Caco-2 (cell line): ENCODE measurements around the gene KDM1A. TPM values are rescaled to one million over a fixed set of nuclear protein-coding genes. Genes with fewer than 3 reads are reported as not detected.

Experiments used
- BruUV-seq: library from RNA; stranded (reverse); fragments of 400-500 nt; replicated peaks from 2 replicates; lab custom pipeline; 2021; lab: Mats Ljungman, UMichigan
- CTCF ChIA-PET: fragments of 300-600 bp; sonication (Branson Sonifier 250); formaldehyde crosslinking; loops from one replicate; lab custom pipeline; 2022; ENCODE audit warnings: antibody characterized with exemption; lab: Charles Lee
- POLR2A ChIA-PET: fragments of 300-600 bp; sonication (Branson Sonifier 250); formaldehyde crosslinking; loops from one replicate; lab custom pipeline; 2022; ENCODE audit warnings: antibody characterized with exemption; lab: Charles Lee
- DNase-seq, 2 experiments: peaks; one replicate each; pipeline versions ENCODE4 v3.0.0 to v3.0.0-alpha.2; 2020 to 2022
- H3K27me3 ChIP-seq: replicated peaks from 2 replicates; pipeline ENCODE4 v1.6.0; 2011; ENCODE audit warnings: low read length; ENCODE audit not compliant: control insufficient read depth, insufficient read depth
- H3K36me3 ChIP-seq: 2 replicates; pipeline ENCODE4 v1.5.1; 2011; ENCODE audit warnings: low read length; ENCODE audit not compliant: control insufficient read depth, insufficient read depth
- H3K4me1 ChIP-seq: fragments of 250-450 bp; sonication (Bioruptor Pico); 2 replicates; pipeline ENCODE4 v1.5.1; 2020; ENCODE audit warnings: mild to moderate bottlenecking
- H3K4me3 ChIP-seq: 2 replicates; pipeline ENCODE4 v1.5.1; 2011; ENCODE audit warnings: low read depth, mild to moderate bottlenecking, control low read depth, low read length
- H3K9me3 ChIP-seq: fragments of 250-450 bp; sonication (Bioruptor Pico); 2 replicates; pipeline ENCODE4 v1.5.1; 2020; ENCODE audit warnings: mild to moderate bottlenecking, moderate library complexity
- H3K27ac Mint-ChIP-seq: one replicate; pipeline ENCODE4 v1.8.0; 2022; ENCODE audit warnings: mixed read lengths; ENCODE audit not compliant: unreplicated experiment
- H3K27me3 Mint-ChIP-seq: one replicate; pipeline ENCODE4 v1.8.0; 2022; ENCODE audit warnings: mixed read lengths; ENCODE audit not compliant: insufficient read depth, unreplicated experiment
- H3K36me3 Mint-ChIP-seq: one replicate; pipeline ENCODE4 v1.8.0; 2022; ENCODE audit warnings: mild to moderate bottlenecking, mixed read lengths; ENCODE audit not compliant: insufficient read depth, unreplicated experiment
- H3K4me1 Mint-ChIP-seq: one replicate; pipeline ENCODE4 v1.8.0; 2022; ENCODE audit warnings: low read depth, mixed read lengths; ENCODE audit not compliant: unreplicated experiment
- H3K4me3 Mint-ChIP-seq: one replicate; pipeline ENCODE4 v1.8.0; 2022; ENCODE audit warnings: mild to moderate bottlenecking, moderate library complexity, mixed read lengths; ENCODE audit not compliant: unreplicated experiment
- H3K9me3 Mint-ChIP-seq: one replicate; pipeline ENCODE4 v1.8.0; 2022; ENCODE audit warnings: mixed read lengths; ENCODE audit not compliant: unreplicated experiment
- intact Hi-C: fragments of 100-400 bp; cut with micrococcal nuclease; formaldehyde crosslinking; loops from one replicate; pipeline ENCODE4 v1.10.0; 2022; ENCODE audit not compliant: unreplicated experiment
- microRNA-seq: library from miRNA; unstranded; fragments of <30 nt; microRNA quantifications from one replicate; pipeline ENCODE4 v1.2.0, GENCODE V29; 2022
- total RNA-seq: library from RNA; stranded (reverse); gene quantifications from 2 replicates; pipeline ENCODE4 v1.2.3, GENCODE V29; 2022
- TF ChIP-seq, protein P1 (sequence below), 2 experiments: fragments of 200-600 bp in 1 of 2; IDR thresholded peaks; 1 replicate in 1 of 2; 2 replicates in 1 of 2; pipeline versions ENCODE4 v1.5.1 to v1.8.0; 2011 to 2022; ENCODE audit warnings: antibody characterized with exemption in 1 of 2, control low read depth in 1 of 2, inconsistent platforms in 1 of 2, low read depth in 1 of 2, low read length in 1 of 2, mild to moderate bottlenecking in 1 of 2, moderate library complexity in 1 of 2; ENCODE audit not compliant: insufficient read depth in 1 of 2, severe bottlenecking in 1 of 2, unreplicated experiment in 1 of 2

The KDM1A gene
- total RNA-seq, 1 experiment from 2014 or later: 83.0 TPM

- no peak for DNase-seq
- Mint-ChIP-seq H3K4me1 (no peaks in the 10 kb centered on the region), H3K9me3 (no peaks in the 10 kb centered on the region), H3K27me3 (no peaks in the 10 kb centered on the region), H3K36me3 (no peaks in the 10 kb centered on the region), H3K27ac (no peak overlapping the region), H3K4me3 (no peak overlapping the region)
- intact Hi-C loops: no loop called here
- no peak overlapping the region for H3K4me3 ChIP-seq
- H3K4me1 ChIP-seq: no peaks in the 10 kb centered on the region
- H3K36me3 ChIP-seq: no peaks in the 10 kb centered on the region
- TF ChIP-seq, protein P1, sequence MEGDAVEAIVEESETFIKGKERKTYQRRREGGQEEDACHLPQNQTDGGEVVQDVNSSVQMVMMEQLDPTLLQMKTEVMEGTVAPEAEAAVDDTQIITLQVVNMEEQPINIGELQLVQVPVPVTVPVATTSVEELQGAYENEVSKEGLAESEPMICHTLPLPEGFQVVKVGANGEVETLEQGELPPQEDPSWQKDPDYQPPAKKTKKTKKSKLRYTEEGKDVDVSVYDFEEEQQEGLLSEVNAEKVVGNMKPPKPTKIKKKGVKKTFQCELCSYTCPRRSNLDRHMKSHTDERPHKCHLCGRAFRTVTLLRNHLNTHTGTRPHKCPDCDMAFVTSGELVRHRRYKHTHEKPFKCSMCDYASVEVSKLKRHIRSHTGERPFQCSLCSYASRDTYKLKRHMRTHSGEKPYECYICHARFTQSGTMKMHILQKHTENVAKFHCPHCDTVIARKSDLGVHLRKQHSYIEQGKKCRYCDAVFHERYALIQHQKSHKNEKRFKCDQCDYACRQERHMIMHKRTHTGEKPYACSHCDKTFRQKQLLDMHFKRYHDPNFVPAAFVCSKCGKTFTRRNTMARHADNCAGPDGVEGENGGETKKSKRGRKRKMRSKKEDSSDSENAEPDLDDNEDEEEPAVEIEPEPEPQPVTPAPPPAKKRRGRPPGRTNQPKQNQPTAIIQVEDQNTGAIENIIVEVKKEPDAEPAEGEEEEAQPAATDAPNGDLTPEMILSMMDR (IDR thresholded peaks at IDR 0.05; ENCODE audit: insufficient read depth in 1 of 2, low read depth in 1 of 2, low read length in 1 of 2, severe bottlenecking in 1 of 2, unreplicated experiment in 1 of 2): no peak
- ChIA-PET CTCF (no interaction called here), POLR2A (no interaction called here)
- no TSS peak for BruUV-seq
- H3K27me3 ChIP-seq: no peaks in the 10 kb centered on the region
- no peaks in the 10 kb centered on the region for H3K9me3 ChIP-seq
Observed at GRCh38 chr1:23132033-23132432, 112.8 kb downstream of the KDM1A start.

Small RNAs within 50 kb of the gene (microRNA-seq; reads per million reads assigned to microRNA genes)
- gene MIR3115 (6.3 reads per million, percentile 38 among the genes with 10 or more reads in this experiment), gene MIR4419A (not detected)

Other genes with a start within 250 kb of the KDM1A start
- gene LACTBL1, start 46.6 kb upstream of the KDM1A start, total RNA-seq: not detected in 2 replicates
- gene TEX46, start 3.6 kb upstream of the KDM1A start, total RNA-seq: 0.68 TPM in 1 of 2 replicates, not detected in the other
- 20.0 and 20.6 TPM in 2 replicates for gene LUZP1, start 149.4 kb downstream of the KDM1A start, total RNA-seq
- 7.7 and 8.7 TPM in 2 replicates for gene HTR1D, start 198.0 kb downstream of the KDM1A start, total RNA-seq